Measurements from ENCODE around the gene LSAMP. TPM values are rescaled to one million over a fixed set of nuclear protein-coding genes. Genes with fewer than 3 reads are reported as not detected.
"Not testable (repeated sequence)": the region's sequence is repeated elsewhere in the genome, so short reads cannot be mapped to it uniquely, and the experiment has no call there.

LSAMP gene
- polyA plus RNA-seq, 1 donor from 2014 or later: 0.94 TPM

DNA sequence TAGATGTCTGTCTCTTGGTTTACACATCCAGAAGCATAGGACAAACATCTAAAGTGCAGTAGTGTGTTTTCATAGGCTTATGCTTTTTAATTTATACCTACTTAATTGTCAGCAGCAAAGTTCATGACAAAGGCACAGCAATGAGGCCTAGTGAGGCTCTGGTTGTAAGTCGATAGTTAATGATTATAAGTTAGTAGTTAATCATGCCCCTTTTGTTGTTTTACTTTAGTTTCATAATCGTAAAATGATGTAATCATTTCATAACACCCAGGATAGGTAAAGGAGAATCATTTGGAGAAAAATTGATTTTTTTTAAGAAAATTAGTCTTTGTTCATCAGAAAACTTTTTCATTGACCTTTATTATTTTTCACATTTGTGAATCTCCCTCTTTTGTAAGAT lies 351.9 kb downstream of the LSAMP start:
- peaks cover 0 to 4% (median 0%) of the 10 kb centered on the region in 3 donors for H3K9me3 Mint-ChIP-seq
- no peaks in the 10 kb centered on the region for H3K36me3 Mint-ChIP-seq
- H3K27me3 Mint-ChIP-seq: no peaks in the 10 kb centered on the region
- no peak overlapping the region for H3K4me3 Mint-ChIP-seq
- H3K4me1 Mint-ChIP-seq: no peaks in the 10 kb centered on the region
- H3K27ac Mint-ChIP-seq: no peak overlapping the region

GRCh38 chr3:116087426-116087825 lies 357.9 kb downstream of the LSAMP start:
- peaks cover 4% of the 10 kb centered on the region for H3K27me3 Mint-ChIP-seq
- no peak overlapping the region for H3K4me3 Mint-ChIP-seq
- H3K36me3 Mint-ChIP-seq: no peaks in the 10 kb centered on the region
- peaks cover 0 to 4% (median 0%) of the 10 kb centered on the region in 3 donors for H3K9me3 Mint-ChIP-seq
- no peak overlapping the region for H3K27ac Mint-ChIP-seq
- H3K4me1 Mint-ChIP-seq: peaks cover 0 to 1% (median 0%) of the 10 kb centered on the region in 3 donors

GRCh38 chr3:116084999-116085791 lies 360.1 kb downstream of the LSAMP start:
- no peak overlapping the region for H3K27ac Mint-ChIP-seq
- H3K4me3 Mint-ChIP-seq: no peak overlapping the region
- peaks cover 0 to 1% (median 0%) of the 10 kb centered on the region in 3 donors for H3K4me1 Mint-ChIP-seq
- H3K27me3 Mint-ChIP-seq: peaks cover 5% of the 10 kb centered on the region
- no peaks in the 10 kb centered on the region for H3K36me3 Mint-ChIP-seq
- H3K9me3 Mint-ChIP-seq: no peaks in the 10 kb centered on the region

DNA sequence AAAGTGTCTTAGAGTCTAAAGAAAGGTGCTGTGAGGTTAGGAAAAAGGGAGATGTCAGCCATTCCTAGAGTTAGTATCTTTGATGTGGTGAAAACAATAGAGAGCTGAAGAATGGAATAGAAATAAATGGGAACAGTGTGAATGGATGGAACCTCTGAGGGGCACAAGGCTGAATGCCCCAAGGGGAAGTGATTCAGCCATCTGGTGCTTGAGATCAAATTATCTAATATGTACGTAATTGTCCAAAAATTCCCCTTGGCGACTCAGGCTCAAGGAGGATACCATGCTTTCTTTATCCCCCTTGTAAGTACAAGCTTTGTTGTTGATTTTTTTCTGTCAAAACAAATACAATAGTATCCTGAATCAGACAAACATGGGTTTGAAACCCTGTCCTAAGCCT lies 361.6 kb downstream of the LSAMP start:
- peaks cover 0 to 1% (median 0%) of the 10 kb centered on the region in 3 donors for H3K4me1 Mint-ChIP-seq
- H3K27ac Mint-ChIP-seq: no peak overlapping the region
- H3K36me3 Mint-ChIP-seq: no peaks in the 10 kb centered on the region

GRCh38 chr3:116078561-116078960 lies 366.7 kb downstream of the LSAMP start:
- Mint-ChIP-seq H3K9me3 (no peaks in the 10 kb centered on the region), H3K4me3 (no peak overlapping the region), H3K36me3 (no peaks in the 10 kb centered on the region)

More for the DNA sequence above, 361.6 kb downstream of the LSAMP start:
- no peaks in the 10 kb centered on the region for H3K9me3 Mint-ChIP-seq
- peaks cover 5% of the 10 kb centered on the region for H3K27me3 Mint-ChIP-seq
- H3K4me3 Mint-ChIP-seq: no peak overlapping the region

DNA sequence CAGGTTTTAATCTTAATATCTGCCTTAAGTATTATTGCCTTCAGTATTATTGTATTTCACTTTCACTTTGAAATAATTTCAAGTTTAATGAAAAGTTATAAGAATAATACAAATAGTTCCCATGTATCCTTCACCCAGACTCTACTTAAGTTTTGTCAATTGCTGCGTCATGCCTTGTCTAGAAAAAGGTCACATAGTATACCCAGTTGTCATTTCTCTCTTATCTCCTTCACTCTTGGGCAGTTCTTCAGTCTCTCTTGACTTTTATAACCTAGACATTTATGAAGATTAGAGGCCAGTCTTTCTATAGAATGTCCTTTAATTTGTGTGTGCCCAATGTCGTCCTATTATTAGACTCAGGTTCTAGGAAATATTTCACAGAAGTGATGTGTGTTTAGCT lies 367.7 kb downstream of the LSAMP start:
- Mint-ChIP-seq H3K27ac (no peak overlapping the region), H3K9me3 (no peaks in the 10 kb centered on the region), H3K36me3 (no peaks in the 10 kb centered on the region), H3K27me3 (peaks cover 3% of the 10 kb centered on the region), H3K4me3 (no peak overlapping the region), H3K4me1 (no peaks in the 10 kb centered on the region)

More at GRCh38 chr3:116078561-116078960, 366.7 kb downstream of the LSAMP start:
- Mint-ChIP-seq H3K4me1 (no peaks in the 10 kb centered on the region), H3K27ac (no peak overlapping the region), H3K27me3 (peaks cover 5% of the 10 kb centered on the region)

DNA sequence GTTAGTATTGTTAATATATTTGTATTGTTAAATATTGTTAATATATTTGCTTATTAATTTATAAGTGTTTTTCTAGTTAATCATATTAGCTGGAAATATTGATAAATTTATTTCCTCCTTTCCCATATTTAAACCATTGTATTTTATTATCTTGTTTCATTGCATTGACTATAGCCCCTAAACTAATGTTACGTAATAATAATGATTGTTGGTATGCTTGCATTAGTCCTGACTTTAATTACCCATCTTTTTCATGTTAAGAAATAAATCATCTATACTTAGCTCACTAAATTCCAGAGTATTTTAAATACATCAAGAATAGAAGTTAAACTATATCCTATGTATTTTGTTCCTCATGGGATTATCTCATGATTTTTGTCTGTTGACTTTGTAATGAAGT lies 368.2 kb downstream of the LSAMP start:
- H3K4me1 Mint-ChIP-seq: no peaks in the 10 kb centered on the region
- no peaks in the 10 kb centered on the region for H3K27me3 Mint-ChIP-seq
- H3K4me3 Mint-ChIP-seq: no peak overlapping the region
- no peak overlapping the region for H3K27ac Mint-ChIP-seq
- no peaks in the 10 kb centered on the region for H3K9me3 Mint-ChIP-seq
- H3K36me3 Mint-ChIP-seq: no peaks in the 10 kb centered on the region

GRCh38 chr3:116070516-116071278 lies 374.6 kb downstream of the LSAMP start:
- not testable (repeated sequence) for H3K4me1 Mint-ChIP-seq, H3K27me3 Mint-ChIP-seq, H3K27ac Mint-ChIP-seq, H3K4me3 Mint-ChIP-seq, H3K9me3 Mint-ChIP-seq, H3K36me3 Mint-ChIP-seq

DNA sequence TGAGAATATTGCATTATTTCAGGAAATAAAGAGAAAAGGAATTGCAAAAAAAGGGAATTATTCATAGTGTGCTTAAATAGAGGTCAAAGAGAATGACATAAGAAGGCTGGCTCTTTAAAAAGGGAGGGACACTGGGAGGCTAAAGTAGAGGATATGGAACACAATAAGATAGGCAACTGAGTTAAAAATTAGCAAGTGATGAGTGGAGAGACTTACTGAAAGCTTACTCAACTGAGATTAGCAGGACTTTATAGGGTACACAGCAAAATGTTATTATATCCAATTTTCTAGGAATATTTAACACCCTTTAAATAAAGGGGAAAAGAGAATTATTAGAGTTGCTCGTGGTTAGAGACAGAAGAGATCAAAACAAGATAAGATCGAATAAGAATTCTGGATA lies 375.2 kb downstream of the LSAMP start:
- no peak overlapping the region for H3K4me3 Mint-ChIP-seq
- peaks cover 2% of the 10 kb centered on the region for H3K36me3 Mint-ChIP-seq
- no peaks in the 10 kb centered on the region for H3K4me1 Mint-ChIP-seq
- H3K27me3 Mint-ChIP-seq: no peaks in the 10 kb centered on the region
- H3K27ac Mint-ChIP-seq: no peak overlapping the region
- no peaks in the 10 kb centered on the region for H3K9me3 Mint-ChIP-seq

GRCh38 chr3:116069024-116069423 lies 376.3 kb downstream of the LSAMP start:
- Mint-ChIP-seq H3K4me3 (no peak overlapping the region), H3K27me3 (no peaks in the 10 kb centered on the region), H3K4me1 (no peaks in the 10 kb centered on the region), H3K9me3 (no peaks in the 10 kb centered on the region), H3K27ac (no peak overlapping the region), H3K36me3 (peaks cover 2% of the 10 kb centered on the region)

DNA sequence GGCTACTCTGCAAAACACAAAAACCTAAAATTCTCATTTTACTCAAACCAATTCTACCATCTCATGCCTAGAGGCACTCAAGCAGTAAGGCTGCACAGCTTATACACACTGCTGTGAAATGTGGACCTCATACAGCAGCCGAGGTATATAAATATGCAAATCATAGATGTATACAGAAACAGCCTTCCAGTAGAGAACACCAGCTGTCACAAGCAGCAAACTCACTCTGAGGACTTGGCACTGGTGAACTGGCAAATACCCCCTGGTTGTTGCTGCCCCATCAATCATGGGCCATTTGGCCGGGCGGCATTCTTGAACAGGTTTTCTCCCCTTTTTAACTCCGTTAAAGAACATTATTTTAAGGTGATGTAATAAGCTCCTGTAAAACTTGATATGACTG lies 378.0 kb downstream of the LSAMP start:
- Mint-ChIP-seq H3K9me3 (no peaks in the 10 kb centered on the region), H3K27ac (no peak overlapping the region)

GRCh38 chr3:116065501-116065900 lies 379.8 kb downstream of the LSAMP start:
- Mint-ChIP-seq H3K4me3 (no peak overlapping the region), H3K36me3 (no peaks in the 10 kb centered on the region), H3K27ac (no peak overlapping the region), H3K4me1 (no peaks in the 10 kb centered on the region), H3K27me3 (no peaks in the 10 kb centered on the region), H3K9me3 (no peaks in the 10 kb centered on the region)

More for the DNA sequence above, 378.0 kb downstream of the LSAMP start:
- Mint-ChIP-seq H3K4me3 (no peak overlapping the region), H3K4me1 (no peaks in the 10 kb centered on the region), H3K27me3 (no peaks in the 10 kb centered on the region), H3K36me3 (peaks cover 2% of the 10 kb centered on the region)

GRCh38 chr3:116064646-116065045 lies 380.6 kb downstream of the LSAMP start:
- H3K27ac Mint-ChIP-seq: no peak overlapping the region
- no peaks in the 10 kb centered on the region for H3K4me1 Mint-ChIP-seq
- H3K9me3 Mint-ChIP-seq: no peaks in the 10 kb centered on the region
- no peaks in the 10 kb centered on the region for H3K36me3 Mint-ChIP-seq
- no peak overlapping the region for H3K4me3 Mint-ChIP-seq
- H3K27me3 Mint-ChIP-seq: peaks cover 2% of the 10 kb centered on the region

DNA sequence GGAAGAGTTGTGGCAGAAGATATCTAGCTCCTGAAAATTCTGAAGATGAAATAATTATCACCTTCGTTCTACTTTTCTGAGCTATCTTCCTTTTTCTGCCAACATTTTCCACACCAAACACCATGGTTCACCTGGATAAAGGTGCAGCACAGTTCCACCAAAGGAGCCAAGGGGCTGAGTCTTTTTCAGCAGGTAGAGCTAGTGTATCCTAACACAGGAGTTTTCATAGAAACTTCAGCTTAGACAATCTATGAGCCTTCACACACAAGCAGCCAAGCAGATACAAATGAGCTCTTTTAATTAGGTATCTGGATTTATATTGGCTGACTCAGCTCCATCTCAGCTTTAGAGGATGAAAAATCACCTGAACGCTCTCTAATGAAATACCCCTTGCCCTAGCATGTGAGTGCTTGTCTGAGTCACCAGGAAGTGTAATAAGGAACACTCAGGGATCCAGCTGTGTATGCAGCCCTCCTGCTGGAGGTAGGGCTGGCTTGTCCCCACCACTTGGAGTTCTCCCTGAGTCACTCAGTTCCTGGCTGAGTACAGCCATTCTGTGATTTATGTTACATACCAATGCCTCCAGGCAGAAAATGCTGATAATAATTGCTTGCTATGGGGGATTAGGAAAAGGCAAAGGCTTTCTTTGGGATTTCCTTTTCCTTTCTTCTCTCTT lies 385.7 kb downstream of the LSAMP start:
- no peak overlapping the region for H3K27ac Mint-ChIP-seq
- H3K9me3 Mint-ChIP-seq: no peaks in the 10 kb centered on the region
- no peak overlapping the region for H3K4me3 Mint-ChIP-seq

DNA sequence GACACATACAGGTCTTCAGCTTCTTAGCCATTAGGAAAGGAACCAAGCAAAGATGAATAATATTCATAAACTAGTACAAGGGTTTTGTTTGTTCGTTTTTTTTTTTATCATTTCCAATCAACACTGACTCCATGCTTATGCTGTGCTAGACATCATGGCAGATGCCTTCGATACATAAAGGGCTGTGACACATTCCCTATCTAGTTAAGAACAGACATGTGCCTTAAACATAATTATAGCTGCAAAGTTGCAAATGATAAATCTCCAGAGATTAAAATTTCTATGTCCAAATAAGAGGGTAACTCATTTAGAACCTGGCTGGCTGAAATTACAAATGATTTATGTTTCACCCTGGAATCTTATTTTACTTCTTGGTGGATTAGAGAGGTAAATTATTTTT lies 386.4 kb downstream of the LSAMP start:
- Mint-ChIP-seq H3K27ac (no peak overlapping the region), H3K4me1 (peaks cover 5 to 15% (median 10%) of the 10 kb centered on the region in 3 donors), H3K27me3 (peaks cover 2% of the 10 kb centered on the region), H3K9me3 (no peaks in the 10 kb centered on the region), H3K4me3 (no peak overlapping the region), H3K36me3 (peaks cover 1% of the 10 kb centered on the region)

More for the DNA sequence above, 385.7 kb downstream of the LSAMP start:
- Mint-ChIP-seq H3K36me3 (peaks cover 1% of the 10 kb centered on the region), H3K4me1 (peaks cover 5 to 15% (median 10%) of the 10 kb centered on the region in 3 donors), H3K27me3 (peaks cover 2% of the 10 kb centered on the region)

All from IgD-negative memory B cell (primary cell).